ENCODE results near the gene CHCHD6. TPM values are rescaled to one million over a fixed set of nuclear protein-coding genes. Genes with fewer than 3 reads are reported as not detected.

The CHCHD6 gene
- total and polyA plus RNA-seq, 2 donors (not counting 3 experiments of a cell fraction or from before 2014, with no cell fraction given): 8.4 to 10.1 TPM

- no peak overlapping the region for H3K4me2 ChIP-seq (ENCODE audit: insufficient read depth, low read length)
- BruUV-seq (replicated peaks): no TSS peak
- ChIA-PET CTCF (no interaction called here), POLR2A (no interaction called here)
- dilution Hi-C loops (cut with MboI; ENCODE audit: extremely low pct_ligation_motif_present, low sequenced_read_pairs): no loop called here
- TF ChIP-seq EZH2 (IDR thresholded peaks at IDR 0.05; ENCODE audit: borderline replicate concordance, low read depth, low read length, severe bottlenecking): no peak
- TF ChIP-seq MAX (IDR thresholded peaks at IDR 0.05; ENCODE audit: insufficient read depth, insufficient read length): no peak
- DNase-seq (ENCODE audit: low read depth, low spot score) (no peak), FAIRE-seq (no peak)
- H3K9me3 ChIP-seq (replicated peaks; ENCODE audit: control insufficient read depth, insufficient read depth, low read length): no peaks in the 10 kb centered on the region
- no peaks in the 10 kb centered on the region for H3K79me2 ChIP-seq (ENCODE audit: control insufficient read depth, insufficient read depth, low read length)
- no peaks in the 10 kb centered on the region for H4K20me1 ChIP-seq (replicated peaks; ENCODE audit: control insufficient read depth, extremely low read depth, insufficient read depth, low read length)
- no peaks in the 10 kb centered on the region for H3K36me3 ChIP-seq (ENCODE audit: control insufficient read depth in 2 of 2, extremely low read depth in 1 of 2, insufficient read depth in 2 of 2, low read length in 2 of 2)
- H3K27me3 ChIP-seq (ENCODE audit: control insufficient read depth in 2 of 2, insufficient read depth in 2 of 2, low read length in 2 of 2): no peaks in the 10 kb centered on the region
- H3K27ac ChIP-seq (ENCODE audit: insufficient read depth, low read depth, low read length): no peak overlapping the region
- no peak overlapping the region for H3K9ac ChIP-seq (replicated peaks; ENCODE audit: extremely low read depth, insufficient read depth, low read length)
- H3K4me1 ChIP-seq (ENCODE audit: control insufficient read depth, extremely low read depth, insufficient read depth, low read length): no peaks in the 10 kb centered on the region
- H3K4me3 ChIP-seq (replicated peaks in 1 of 3; ENCODE audit: insufficient read depth in 1 of 3, low read depth in 1 of 3, low read length in 3 of 3): no peak overlapping the region
- no peak overlapping the region for H2AFZ ChIP-seq (ENCODE audit: low read depth, low read length)
- intact Hi-C loops (cut with micrococcal nuclease): no loop called here
- no peaks in the 10 kb centered on the region for H3K9me1 ChIP-seq (replicated peaks; ENCODE audit: control insufficient read depth, extremely low read depth, insufficient read depth, low read length)
Observed at GRCh38 chr3:126728680-126729079, 24.6 kb downstream of the CHCHD6 start.

DNA sequence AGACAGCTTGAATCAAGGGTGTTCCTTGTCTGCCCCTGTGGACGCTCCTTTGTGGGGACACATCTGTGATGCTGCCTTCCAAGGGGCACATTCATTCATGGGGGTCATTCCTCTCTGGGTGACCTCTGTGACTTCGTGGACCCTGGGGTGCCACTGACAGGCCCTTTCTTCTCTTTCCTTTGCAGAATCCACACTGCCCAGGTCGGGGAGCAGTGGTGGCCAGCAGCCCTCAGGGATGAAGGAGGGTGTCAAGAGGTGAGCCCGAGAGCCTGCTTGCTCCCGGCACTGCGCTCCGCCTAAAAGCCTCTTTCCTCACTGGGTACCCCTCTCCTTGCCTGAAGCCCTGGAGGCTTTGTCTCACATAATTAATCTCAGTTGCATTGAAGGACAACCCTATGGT lies 26.3 kb downstream of the CHCHD6 start:
- intact Hi-C loops (cut with micrococcal nuclease): no loop called here
- Histone ChIP-seq H3K4me2 (ENCODE audit: insufficient read depth, low read length) (no peak overlapping the region), H2AFZ (ENCODE audit: low read depth, low read length) (no peak overlapping the region), H3K9me1 (replicated peaks; ENCODE audit: control insufficient read depth, extremely low read depth, insufficient read depth, low read length) (no peaks in the 10 kb centered on the region), H3K9ac (replicated peaks; ENCODE audit: extremely low read depth, insufficient read depth, low read length) (no peak overlapping the region), H3K4me1 (ENCODE audit: control insufficient read depth, extremely low read depth, insufficient read depth, low read length) (no peaks in the 10 kb centered on the region), H3K9me3 (replicated peaks; ENCODE audit: control insufficient read depth, insufficient read depth, low read length) (no peaks in the 10 kb centered on the region), H3K27ac (ENCODE audit: insufficient read depth, low read depth, low read length) (no peak overlapping the region), H3K79me2 (ENCODE audit: control insufficient read depth, insufficient read depth, low read length) (no peaks in the 10 kb centered on the region), H4K20me1 (replicated peaks; ENCODE audit: control insufficient read depth, extremely low read depth, insufficient read depth, low read length) (no peaks in the 10 kb centered on the region), H3K4me3 (replicated peaks in 1 of 3; ENCODE audit: insufficient read depth in 1 of 3, low read depth in 1 of 3, low read length in 3 of 3) (no peak overlapping the region), H3K27me3 (ENCODE audit: control insufficient read depth in 2 of 2, insufficient read depth in 2 of 2, low read length in 2 of 2) (no peaks in the 10 kb centered on the region), H3K36me3 (ENCODE audit: control insufficient read depth in 2 of 2, extremely low read depth in 1 of 2, insufficient read depth in 2 of 2, low read length in 2 of 2) (no peaks in the 10 kb centered on the region)
- dilution Hi-C loops (cut with MboI; ENCODE audit: extremely low pct_ligation_motif_present, low sequenced_read_pairs): no loop called here
- no TSS peak for BruUV-seq (replicated peaks)
- no peak for TF ChIP-seq POLR2A (IDR thresholded peaks at IDR 0.05; ENCODE audit: low read depth, low read length)
- TF ChIP-seq, protein P1, sequence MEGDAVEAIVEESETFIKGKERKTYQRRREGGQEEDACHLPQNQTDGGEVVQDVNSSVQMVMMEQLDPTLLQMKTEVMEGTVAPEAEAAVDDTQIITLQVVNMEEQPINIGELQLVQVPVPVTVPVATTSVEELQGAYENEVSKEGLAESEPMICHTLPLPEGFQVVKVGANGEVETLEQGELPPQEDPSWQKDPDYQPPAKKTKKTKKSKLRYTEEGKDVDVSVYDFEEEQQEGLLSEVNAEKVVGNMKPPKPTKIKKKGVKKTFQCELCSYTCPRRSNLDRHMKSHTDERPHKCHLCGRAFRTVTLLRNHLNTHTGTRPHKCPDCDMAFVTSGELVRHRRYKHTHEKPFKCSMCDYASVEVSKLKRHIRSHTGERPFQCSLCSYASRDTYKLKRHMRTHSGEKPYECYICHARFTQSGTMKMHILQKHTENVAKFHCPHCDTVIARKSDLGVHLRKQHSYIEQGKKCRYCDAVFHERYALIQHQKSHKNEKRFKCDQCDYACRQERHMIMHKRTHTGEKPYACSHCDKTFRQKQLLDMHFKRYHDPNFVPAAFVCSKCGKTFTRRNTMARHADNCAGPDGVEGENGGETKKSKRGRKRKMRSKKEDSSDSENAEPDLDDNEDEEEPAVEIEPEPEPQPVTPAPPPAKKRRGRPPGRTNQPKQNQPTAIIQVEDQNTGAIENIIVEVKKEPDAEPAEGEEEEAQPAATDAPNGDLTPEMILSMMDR (IDR thresholded peaks at IDR 0.05; ENCODE audit: extremely low read depth in 1 of 2, insufficient read depth in 1 of 2, low read depth in 1 of 2, low read length in 2 of 2): no peak
- no peak for TF ChIP-seq POLR2AphosphoS5 (IDR thresholded peaks at IDR 0.05; ENCODE audit: insufficient read depth, low read depth, low read length)
- TF ChIP-seq MAX (IDR thresholded peaks at IDR 0.05; ENCODE audit: insufficient read depth, insufficient read length): no peak
- no peak for TF ChIP-seq JUN (IDR thresholded peaks at IDR 0.05; ENCODE audit: borderline replicate concordance, insufficient read depth, insufficient read length, low read depth)
- TF ChIP-seq FOS (IDR thresholded peaks at IDR 0.05; ENCODE audit: borderline replicate concordance, insufficient read depth, low read length): no peak
- TF ChIP-seq EZH2 (IDR thresholded peaks at IDR 0.05; ENCODE audit: borderline replicate concordance, low read depth, low read length, severe bottlenecking): no peak
- TF ChIP-seq GATA2 (IDR thresholded peaks at IDR 0.05; ENCODE audit: insufficient read depth, insufficient read length, low read depth, low read length): no peak
- TF ChIP-seq MYC (IDR thresholded peaks at IDR 0.05; ENCODE audit: low read depth, low read length): no peak
- no peak for DNase-seq (ENCODE audit: low read depth, low spot score)
- ChIA-PET CTCF (no interaction called here), POLR2A (no interaction called here)
- no peak for FAIRE-seq

Data from endothelial cell of umbilical vein (primary cell).